Activated B cell treated with CpG ODN at 0.5 μM for 24 hours (primary cell): ENCODE data around the gene AURKAIP1. TPM values are rescaled to one million over a fixed set of nuclear protein-coding genes. Genes with fewer than 3 reads are reported as not detected.

ENCODE experiments used
- ATAC-seq: fragments of 200-7000 bp; cut with Tn5 transposase; one replicate; pipeline ENCODE4 v1.10.0; 2021; ENCODE audit warnings: low read depth, mild to moderate bottlenecking, moderate library complexity
- CTCF ChIA-PET: fragments of 350-600 bp; sonication (Branson Sonifier 250); formaldehyde crosslinking; loops from one replicate; lab custom pipeline; 2021; ENCODE audit warnings: antibody characterized with exemption; lab: Charles Lee
- POLR2A ChIA-PET: fragments of 350-600 bp; sonication (Branson Sonifier 250); formaldehyde crosslinking; loops from one replicate; lab custom pipeline; 2021; ENCODE audit warnings: antibody characterized with exemption; lab: Charles Lee
- DNase-seq: peaks from one replicate; pipeline ENCODE4 v3.0.0; 2022
- H3K27ac Mint-ChIP-seq: one replicate; pipeline ENCODE4 v1.8.0; 2020; ENCODE audit warnings: mixed read lengths
- H3K27me3 Mint-ChIP-seq: one replicate; pipeline ENCODE4 v1.8.0; 2021; ENCODE audit warnings: mixed read lengths
- H3K36me3 Mint-ChIP-seq: one replicate; pipeline ENCODE4 v1.8.0; 2021; ENCODE audit warnings: low read depth, mixed read lengths
- H3K4me1 Mint-ChIP-seq: one replicate; pipeline ENCODE4 v1.8.0; 2021; ENCODE audit warnings: mixed read lengths
- H3K4me3 Mint-ChIP-seq: one replicate; pipeline ENCODE4 v1.8.0; 2020; ENCODE audit warnings: mild to moderate bottlenecking, mixed read lengths
- H3K9me3 Mint-ChIP-seq: one replicate; pipeline ENCODE4 v1.8.0; 2020; ENCODE audit warnings: mixed read lengths
- CTCF ChIP-seq: fragments of 200-600 bp; IDR thresholded peaks from one replicate; pipeline ENCODE4 v1.8.0; 2022; ENCODE audit warnings: antibody characterized with exemption, mild to moderate bottlenecking
- intact Hi-C: fragments of 100-400 bp; cut with micrococcal nuclease; formaldehyde crosslinking; loops from one replicate; pipeline ENCODE4 v1.15.1; 2024
- total RNA-seq: library from RNA; stranded (reverse); gene quantifications from 2 replicates; pipeline ENCODE4 v1.2.3, GENCODE V29; 2022

The AURKAIP1 gene
- total RNA-seq, 1 donor from 2014 or later = 91.5 TPM

- POLR2A ChIA-PET = no interaction called here
- intact Hi-C loops = no loop called here
- no peaks in the 10 kb centered on the region for H3K27me3 Mint-ChIP-seq
Observed at GRCh38 chr1:1335283-1335682, 39.7 kb downstream of the AURKAIP1 start.

GRCh38 chr1:1334835-1335234, 40.2 kb downstream of the AURKAIP1 start:
- intact Hi-C loops = no loop called here
- no peak for DNase-seq
- no peak for TF ChIP-seq CTCF
- ATAC-seq = no peak
- no peaks in the 10 kb centered on the region for H3K27me3 Mint-ChIP-seq
- no peaks in the 10 kb centered on the region for H3K9me3 Mint-ChIP-seq
- ChIA-PET CTCF (no interaction called here), POLR2A (interaction anchor here (0.6 kb wide), 1 partner anchor 280 kb away, joined by 3 read pairs; no protein-coding TSS in a partner anchor)
- H3K36me3 Mint-ChIP-seq = peaks cover 7% of the 10 kb centered on the region
- peaks cover 12% of the 10 kb centered on the region for H3K4me1 Mint-ChIP-seq
- no peak overlapping the region for H3K4me3 Mint-ChIP-seq
- H3K27ac Mint-ChIP-seq = no peak overlapping the region

More at GRCh38 chr1:1335283-1335682, 39.7 kb downstream of the AURKAIP1 start:
- Mint-ChIP-seq H3K4me1 (peaks cover 8% of the 10 kb centered on the region), H3K9me3 (no peaks in the 10 kb centered on the region), H3K4me3 (no peak overlapping the region), H3K36me3 (peaks cover 10% of the 10 kb centered on the region), H3K27ac (no peak overlapping the region)
- CTCF ChIA-PET = no interaction called here
- ATAC-seq (no peak), DNase-seq (no peak)
- no peak for TF ChIP-seq CTCF

GRCh38 chr1:1333551-1334241, 41.3 kb downstream of the AURKAIP1 start:
- no peak for DNase-seq
- Mint-ChIP-seq H3K9me3 (no peaks in the 10 kb centered on the region), H3K27ac (no peak overlapping the region), H3K4me3 (no peak overlapping the region), H3K27me3 (no peaks in the 10 kb centered on the region), H3K4me1 (peaks cover 18% of the 10 kb centered on the region), H3K36me3 (peaks cover 3% of the 10 kb centered on the region)
- CTCF ChIA-PET = no interaction called here
- TF ChIP-seq CTCF = no peak
- POLR2A ChIA-PET = no interaction called here
- intact Hi-C loops = no loop called here
- ATAC-seq = no peak

GRCh38 chr1:1332774-1333480, 42.1 kb downstream of the AURKAIP1 start:
- POLR2A ChIA-PET = no interaction called here
- no peak for ATAC-seq
- no peak for TF ChIP-seq CTCF
- CTCF ChIA-PET = no interaction called here
- DNase-seq = no peak
- no peaks in the 10 kb centered on the region for H3K27me3 Mint-ChIP-seq
- intact Hi-C loops = no loop called here
- no peak overlapping the region for H3K27ac Mint-ChIP-seq
- peaks cover 18% of the 10 kb centered on the region for H3K4me1 Mint-ChIP-seq
- H3K36me3 Mint-ChIP-seq = no peaks in the 10 kb centered on the region
- no peak overlapping the region for H3K4me3 Mint-ChIP-seq
- no peaks in the 10 kb centered on the region for H3K9me3 Mint-ChIP-seq

- Mint-ChIP-seq H3K9me3 (no peaks in the 10 kb centered on the region), H3K4me3 (no peak overlapping the region), H3K27ac (no peak overlapping the region), H3K27me3 (no peaks in the 10 kb centered on the region), H3K36me3 (peaks cover 4% of the 10 kb centered on the region), H3K4me1 (peaks cover 18% of the 10 kb centered on the region)
- ChIA-PET POLR2A (interaction anchor here (1.0 kb wide), 1 partner anchor 66 kb away, joined by 4 read pairs; no protein-coding TSS in a partner anchor), CTCF (no interaction called here)
- TF ChIP-seq CTCF = no peak
- ATAC-seq (no peak), DNase-seq (no peak)
- intact Hi-C loops = no loop called here
Observed at GRCh38 chr1:1332031-1332755, 42.8 kb downstream of the AURKAIP1 start.
